ENCODE data around the gene SPOP. TPM values are rescaled to one million over a fixed set of nuclear protein-coding genes. Genes with fewer than 3 reads are reported as not detected.
A peak's percentile ranks its signal among the peaks of the same experiment; 100 is the strongest.

Gene SPOP
- total and polyA plus RNA-seq, 9 of the 15 experiments (the other 6 are each of a cell fraction or from before 2014, with no cell fraction given) = 34.2 to 65.9 (median 39.7) TPM

DNA sequence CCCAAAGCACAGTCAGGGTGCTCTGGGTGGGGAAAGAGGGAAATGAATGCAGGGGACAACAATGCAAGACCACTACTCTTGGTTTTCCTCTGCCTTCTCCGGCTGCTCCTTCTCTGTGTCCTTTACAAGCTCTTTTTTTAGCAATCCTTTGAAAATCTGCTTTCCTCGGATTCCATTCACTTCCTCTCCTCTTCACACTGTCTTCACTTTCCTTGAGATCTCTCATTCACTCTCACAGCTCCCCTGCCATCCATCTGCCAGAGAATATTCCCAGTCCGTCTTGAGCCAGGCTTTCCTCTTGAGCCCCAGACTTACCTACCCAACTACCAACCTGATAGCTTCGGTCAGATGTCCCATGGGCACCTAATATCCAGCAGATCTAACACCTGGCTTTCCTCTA, 11.0 kb upstream of the SPOP start (continued):
- TF ChIP-seq, protein P1, sequence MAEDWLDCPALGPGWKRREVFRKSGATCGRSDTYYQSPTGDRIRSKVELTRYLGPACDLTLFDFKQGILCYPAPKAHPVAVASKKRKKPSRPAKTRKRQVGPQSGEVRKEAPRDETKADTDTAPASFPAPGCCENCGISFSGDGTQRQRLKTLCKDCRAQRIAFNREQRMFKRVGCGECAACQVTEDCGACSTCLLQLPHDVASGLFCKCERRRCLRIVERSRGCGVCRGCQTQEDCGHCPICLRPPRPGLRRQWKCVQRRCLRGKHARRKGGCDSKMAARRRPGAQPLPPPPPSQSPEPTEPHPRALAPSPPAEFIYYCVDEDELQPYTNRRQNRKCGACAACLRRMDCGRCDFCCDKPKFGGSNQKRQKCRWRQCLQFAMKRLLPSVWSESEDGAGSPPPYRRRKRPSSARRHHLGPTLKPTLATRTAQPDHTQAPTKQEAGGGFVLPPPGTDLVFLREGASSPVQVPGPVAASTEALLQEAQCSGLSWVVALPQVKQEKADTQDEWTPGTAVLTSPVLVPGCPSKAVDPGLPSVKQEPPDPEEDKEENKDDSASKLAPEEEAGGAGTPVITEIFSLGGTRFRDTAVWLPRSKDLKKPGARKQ (CRISPR knock-in tag; IDR thresholded peaks at IDR 0.05) = no peak
- TF ChIP-seq, protein P2, sequence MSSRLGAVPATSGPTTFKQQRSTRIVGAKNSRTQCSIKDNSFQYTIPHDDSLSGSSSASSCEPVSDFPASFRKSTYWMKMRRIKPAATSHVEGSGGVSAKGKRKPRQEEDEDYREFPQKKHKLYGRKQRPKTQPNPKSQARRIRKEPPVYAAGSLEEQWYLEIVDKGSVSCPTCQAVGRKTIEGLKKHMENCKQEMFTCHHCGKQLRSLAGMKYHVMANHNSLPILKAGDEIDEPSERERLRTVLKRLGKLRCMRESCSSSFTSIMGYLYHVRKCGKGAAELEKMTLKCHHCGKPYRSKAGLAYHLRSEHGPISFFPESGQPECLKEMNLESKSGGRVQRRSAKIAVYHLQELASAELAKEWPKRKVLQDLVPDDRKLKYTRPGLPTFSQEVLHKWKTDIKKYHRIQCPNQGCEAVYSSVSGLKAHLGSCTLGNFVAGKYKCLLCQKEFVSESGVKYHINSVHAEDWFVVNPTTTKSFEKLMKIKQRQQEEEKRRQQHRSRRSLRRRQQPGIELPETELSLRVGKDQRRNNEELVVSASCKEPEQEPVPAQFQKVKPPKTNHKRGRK (tag; IDR thresholded peaks at IDR 0.05) = no peak

- H3K27ac ChIP-seq (ENCODE audit: extremely low read depth, low read depth, low read length) = no peak overlapping the region
- no peak for FAIRE-seq
- no TSS peak for BruUV-seq (replicated peaks)
- 41% methylated on average over 7 of the region's 10 CpGs for WGBS (ENCODE audit: insufficient coverage, low coverage, missing lambda C conversion rate)
- H3K27me3 ChIP-seq (ENCODE audit: control insufficient read depth in 2 of 2, insufficient read depth in 2 of 2, low read length in 2 of 2) = peaks cover 0 to 10% of the 10 kb centered on the region in 2 experiments; a peak in 3 of 5 replicates
- ChIA-PET CTCF (ENCODE audit: low intra/inter-chr PET ratio) (interaction anchor here (0.9 kb wide), 1 partner anchor 111 kb away, joined by 3 read pairs; no protein-coding TSS in a partner anchor), POLR2A (interaction anchor here (1.0 to 2.0 kb wide), 4 partner anchors 8 to 18 kb away, joined by 3 to 6 read pairs (median 4); no protein-coding TSS in a partner anchor)
- peaks cover 4 to 5% of the 10 kb centered on the region in 2 experiments; a peak in 1 of 5 replicates for H3K4me1 ChIP-seq (replicated peaks in 1 of 2; ENCODE audit: control insufficient read depth in 2 of 2, insufficient read depth in 2 of 2, low read length in 2 of 2)
- in situ Hi-C loops (cut with MboI) = no loop called here
- H3K79me2 ChIP-seq (ENCODE audit: control insufficient read depth, insufficient read depth, low read length) = no peaks in the 10 kb centered on the region
- no peaks in the 10 kb centered on the region for H4K20me1 ChIP-seq (replicated peaks; ENCODE audit: control insufficient read depth, insufficient read depth, low read length)
- no peak for DNase-seq (ENCODE audit: extremely low read depth in 1 of 4, low spot score in 3 of 4)
- ATAC-seq = peak; percentile 23; the same call in 1 of the 3 replicates
- intact Hi-C loops (cut with micrococcal nuclease) = no loop called here
- H3K9ac ChIP-seq (ENCODE audit: insufficient read depth in 1 of 2, low read depth in 2 of 2, low read length in 2 of 2) = no peak overlapping the region
- H3K4me2 ChIP-seq (ENCODE audit: insufficient read depth, low read length) = no peak overlapping the region; the same call in 1 of the 2 replicates
- H3K9me1 ChIP-seq (ENCODE audit: control insufficient read depth, insufficient read depth, low read length) = no peaks in the 10 kb centered on the region
- no peaks in the 10 kb centered on the region for H3K9me3 ChIP-seq (replicated peaks; ENCODE audit: control insufficient read depth, insufficient read depth, low read depth, low read length)
- no peaks in the 10 kb centered on the region for H3K36me3 ChIP-seq (ENCODE audit: control insufficient read depth, insufficient read depth, low read length)
- H2AFZ ChIP-seq (ENCODE audit: low read depth, low read length) = peak overlapping the region; percentile 80
- no peak overlapping the region for H3K4me3 ChIP-seq
- TF ChIP-seq ZKSCAN3 (CRISPR knock-in tag; IDR thresholded peaks at IDR 0.05) (no peak), BACH1 (tag; IDR thresholded peaks at IDR 0.05) (no peak), MTA2 (IDR thresholded peaks at IDR 0.05; ENCODE audit: low read depth) (no peak)
Observed at GRCh38 chr17:49687878-49688491, 10.1 kb upstream of the SPOP start.
